GM18508 (cell line): ENCODE data around the gene SYNGAP1.
"Not testable (repeated sequence)": the region's sequence is repeated elsewhere in the genome, so short reads cannot be mapped to it uniquely, and the experiment has no call there.

ENCODE experiments used
- ATAC-seq: cut with Tn5 transposase; IDR thresholded peaks from one replicate; pipeline ENCODE4 v1.9.1; 2021; ENCODE audit warnings: moderate number of reproducible peaks; ENCODE audit not compliant: insufficient read depth, unreplicated experiment

Gene SYNGAP1

DNA sequence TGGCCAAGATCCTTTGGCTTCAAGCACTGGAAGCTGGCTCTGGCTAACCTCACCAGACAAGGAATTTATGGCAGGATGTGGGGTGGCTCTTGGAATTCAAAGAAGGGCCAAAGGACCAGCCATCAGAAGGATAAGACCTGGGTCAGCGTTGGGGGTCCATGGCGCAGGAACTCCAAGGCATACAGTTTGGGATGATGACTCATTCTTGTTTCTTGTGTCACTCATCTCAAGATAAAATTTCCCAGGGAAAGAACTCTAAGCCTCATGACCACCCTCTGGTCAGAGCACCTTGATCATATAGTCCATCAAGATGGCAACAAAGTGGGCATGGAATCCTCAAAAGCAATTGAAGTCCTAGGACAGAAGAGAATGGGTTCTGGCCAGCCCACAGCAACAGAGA lies 39.4 kb downstream of the SYNGAP1 start:
- no peak for ATAC-seq

DNA sequence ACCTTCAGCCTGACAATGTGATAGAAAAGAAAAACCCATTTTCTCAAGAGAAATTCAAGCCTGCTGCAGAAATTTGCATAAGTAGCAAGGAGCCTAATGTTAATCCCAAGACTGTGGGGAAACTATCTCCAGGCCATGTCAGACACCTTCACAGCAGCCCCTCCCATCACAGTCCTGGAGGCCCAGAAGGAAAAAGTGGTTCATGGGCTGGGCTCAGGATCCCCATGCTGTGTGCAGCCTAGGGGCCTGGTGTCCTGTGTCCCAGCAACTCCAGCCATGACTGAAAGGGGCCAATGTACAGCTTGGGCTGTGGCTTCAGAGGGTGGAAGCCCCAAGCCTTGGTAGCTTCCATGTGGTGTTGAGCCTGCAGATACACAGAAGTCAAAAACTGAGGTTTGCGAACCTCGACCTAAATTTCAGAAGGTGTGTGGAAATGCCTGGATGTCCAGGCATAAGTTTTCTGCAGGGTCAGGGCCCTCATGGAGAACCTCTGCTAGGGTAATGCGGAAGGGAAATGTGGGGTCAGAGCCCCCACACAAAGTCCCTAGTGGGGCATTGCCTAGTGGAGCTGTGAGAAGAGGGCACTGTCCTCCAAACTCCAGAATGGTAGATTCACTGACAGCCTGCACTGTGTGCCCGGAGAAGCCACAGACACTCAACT lies 46.3 kb downstream of the SYNGAP1 start:
- no peak for ATAC-seq

DNA sequence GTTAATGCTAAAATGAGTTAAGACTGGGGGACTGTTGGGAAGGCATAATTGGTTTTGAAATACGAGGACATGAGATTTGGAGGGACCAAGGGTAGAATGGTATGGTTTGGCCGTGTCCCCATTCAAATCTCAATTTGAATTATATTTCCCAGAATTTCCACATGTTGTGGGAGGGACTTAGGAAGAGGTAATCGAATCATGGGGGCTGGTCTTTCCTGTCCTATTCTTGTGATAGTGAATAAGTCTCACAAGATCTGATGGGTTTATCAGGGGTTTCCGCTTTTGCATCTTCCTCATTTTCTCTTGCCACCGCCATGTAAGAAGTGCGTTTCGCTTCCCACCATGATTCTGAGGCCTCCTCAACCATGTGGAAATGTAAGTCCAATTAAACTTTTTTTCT lies 47.2 kb downstream of the SYNGAP1 start:
- ATAC-seq = no peak

DNA sequence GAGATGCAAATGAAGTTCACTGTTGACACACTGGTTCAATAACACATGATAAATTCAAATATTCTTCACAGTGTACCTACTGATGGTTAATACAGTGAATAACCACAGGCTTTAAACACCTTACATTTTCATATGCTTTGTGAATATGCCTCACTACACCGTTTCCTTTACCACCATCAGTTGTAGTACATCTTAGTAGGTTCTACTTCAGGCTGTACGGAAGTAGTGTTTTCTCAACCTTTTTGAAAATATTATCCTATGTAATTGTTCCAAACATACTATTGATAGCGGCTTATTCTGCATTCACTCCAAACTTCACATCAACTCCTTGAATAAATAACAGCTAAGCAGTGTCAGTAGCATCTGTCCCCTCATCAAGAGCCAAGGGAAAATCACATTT lies 49.8 kb downstream of the SYNGAP1 start:
- no peak for ATAC-seq

DNA sequence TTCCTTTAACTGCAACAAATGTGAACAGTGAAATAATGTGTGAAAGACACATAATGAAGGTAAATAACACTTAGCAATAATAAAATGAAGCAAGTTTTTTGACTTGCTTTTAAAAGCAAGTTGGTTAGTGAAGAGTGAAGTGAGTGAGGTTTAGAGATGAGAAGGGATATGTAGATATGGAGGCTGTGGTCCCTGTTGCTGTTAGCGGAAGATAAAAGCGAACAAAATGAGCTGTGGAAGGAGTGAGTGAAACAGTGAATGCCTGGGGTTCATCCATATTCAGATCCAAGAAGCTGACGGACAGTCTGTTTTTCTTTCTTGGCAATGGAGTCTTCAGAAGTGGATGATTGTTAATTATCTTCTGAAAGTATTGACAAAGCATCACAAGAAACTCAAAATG lies 58.0 kb downstream of the SYNGAP1 start:
- no peak for ATAC-seq

DNA sequence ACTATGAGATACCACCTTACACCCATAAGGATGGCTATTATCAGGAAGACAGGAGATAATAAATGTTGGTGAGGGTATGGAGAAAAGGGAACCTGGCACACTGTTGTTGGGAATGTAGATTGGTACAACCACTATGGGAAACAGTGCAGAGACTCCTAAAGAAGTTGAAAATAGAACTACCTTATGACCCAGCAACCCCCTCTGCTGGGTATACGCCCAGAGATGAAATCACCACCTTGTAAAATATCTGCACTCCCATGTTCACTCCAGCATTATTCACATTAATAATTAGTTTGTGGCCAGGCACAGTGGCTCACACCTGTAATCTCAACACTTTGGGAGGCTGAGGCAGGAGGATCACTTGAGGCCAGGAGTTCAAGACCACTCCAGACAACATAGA lies 61.3 kb downstream of the SYNGAP1 start:
- no peak for ATAC-seq

DNA sequence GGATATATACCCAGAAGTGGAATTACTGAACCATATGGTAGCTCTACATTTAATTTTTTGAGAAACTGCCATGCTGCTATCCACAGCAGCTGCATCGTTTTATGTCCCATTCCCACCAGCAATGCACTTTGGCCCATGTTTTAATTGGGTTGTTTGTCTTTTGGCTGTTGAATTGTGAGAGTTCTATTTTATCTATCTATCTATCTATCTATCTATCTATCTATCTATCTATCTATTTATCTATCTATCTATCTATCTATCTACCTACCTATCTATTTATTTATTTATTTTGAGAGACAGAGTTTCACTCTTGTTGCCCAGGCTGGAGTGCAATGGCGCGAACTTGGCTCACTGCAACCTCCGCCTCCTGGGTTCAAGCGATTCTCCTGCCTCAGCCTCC lies 62.8 kb downstream of the SYNGAP1 start:
- not testable (repeated sequence) for ATAC-seq

DNA sequence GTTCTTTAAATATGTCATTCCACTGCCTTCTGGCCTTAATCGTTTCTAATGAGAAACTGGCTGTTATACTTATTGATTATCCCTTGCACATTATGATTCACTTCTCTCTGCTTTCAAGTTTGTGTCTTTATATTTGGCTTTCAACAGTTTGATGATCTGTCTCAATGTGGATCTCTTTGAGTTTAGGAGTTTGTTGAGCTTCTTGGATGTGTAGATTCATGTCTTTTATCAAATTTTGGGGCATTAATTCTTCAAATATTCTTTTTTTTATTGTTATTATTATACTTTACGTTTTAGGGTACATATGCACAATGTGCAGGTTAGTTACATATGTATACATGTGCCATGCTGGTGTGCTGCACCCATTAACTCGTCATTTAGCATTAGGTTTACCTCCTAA lies 63.8 kb downstream of the SYNGAP1 start:
- ATAC-seq = no peak

DNA sequence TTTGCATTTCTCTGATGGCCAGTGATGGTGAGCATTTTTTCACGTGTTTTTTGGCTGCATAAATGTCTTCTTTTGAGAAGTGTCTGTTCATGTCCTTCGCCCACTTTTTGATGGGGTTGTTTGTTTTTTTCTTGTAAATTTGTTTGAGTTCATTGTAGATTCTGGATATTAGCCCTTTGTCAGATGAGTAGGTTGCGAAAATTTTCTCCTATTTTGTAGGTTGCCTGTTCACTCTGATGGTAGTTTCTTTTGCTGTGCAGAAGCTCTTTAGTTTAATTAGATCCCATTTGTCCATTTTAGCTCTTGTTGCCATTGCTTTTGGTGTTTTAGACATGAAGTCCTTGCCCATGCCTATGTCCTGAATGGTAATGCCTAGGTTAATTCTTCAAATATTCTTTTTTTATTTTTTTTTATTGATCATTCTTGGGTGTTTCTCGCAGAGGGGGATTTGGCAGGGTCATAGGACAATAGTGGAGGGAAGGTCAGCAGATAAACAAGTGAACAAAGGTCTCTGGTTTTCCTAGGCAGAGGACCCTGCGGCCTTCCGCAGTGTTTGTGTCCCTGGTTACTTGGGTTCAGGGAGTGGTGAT lies 64.9 kb downstream of the SYNGAP1 start:
- not testable (repeated sequence) for ATAC-seq

DNA sequence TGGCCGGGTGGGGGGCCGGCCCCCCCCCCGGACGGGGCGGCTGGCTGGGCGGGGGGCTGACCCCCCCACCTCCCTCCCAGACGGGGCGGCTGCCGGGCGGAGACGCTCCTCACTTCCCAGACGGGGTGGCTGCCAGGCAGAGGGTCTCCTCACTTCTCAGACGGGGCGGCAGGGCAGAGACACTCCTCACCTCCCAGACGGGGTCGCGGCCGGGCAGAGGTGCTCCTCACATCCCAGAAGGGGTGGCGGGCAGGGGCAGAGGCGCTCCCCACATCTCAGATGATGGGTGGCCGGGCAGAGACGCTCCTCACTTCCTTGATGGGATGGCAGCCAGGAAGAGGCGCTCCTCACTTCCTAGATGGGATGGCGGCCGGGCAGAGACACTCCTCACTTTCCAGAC lies 65.8 kb downstream of the SYNGAP1 start:
- ATAC-seq = not testable (repeated sequence)

DNA sequence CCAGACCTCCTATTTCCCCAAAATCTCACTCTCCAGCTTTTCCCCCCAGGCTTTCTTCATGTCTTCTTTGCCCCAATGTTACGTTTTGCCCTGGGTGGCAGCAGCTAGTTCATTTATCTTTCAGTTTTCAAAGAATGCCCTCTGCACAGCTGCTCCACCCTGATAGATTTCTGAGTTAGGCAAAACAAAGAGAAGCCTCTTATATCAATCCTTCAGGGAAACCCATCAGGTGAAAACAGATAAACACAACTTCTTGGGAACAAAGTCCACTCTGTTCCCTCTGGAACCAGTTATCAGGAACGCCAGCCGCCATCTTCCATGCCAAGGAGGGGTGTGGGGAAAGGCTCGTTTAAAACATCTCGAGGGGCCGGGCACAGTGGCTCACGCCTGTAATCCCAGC lies 68.5 kb downstream of the SYNGAP1 start:
- ATAC-seq = no peak

DNA sequence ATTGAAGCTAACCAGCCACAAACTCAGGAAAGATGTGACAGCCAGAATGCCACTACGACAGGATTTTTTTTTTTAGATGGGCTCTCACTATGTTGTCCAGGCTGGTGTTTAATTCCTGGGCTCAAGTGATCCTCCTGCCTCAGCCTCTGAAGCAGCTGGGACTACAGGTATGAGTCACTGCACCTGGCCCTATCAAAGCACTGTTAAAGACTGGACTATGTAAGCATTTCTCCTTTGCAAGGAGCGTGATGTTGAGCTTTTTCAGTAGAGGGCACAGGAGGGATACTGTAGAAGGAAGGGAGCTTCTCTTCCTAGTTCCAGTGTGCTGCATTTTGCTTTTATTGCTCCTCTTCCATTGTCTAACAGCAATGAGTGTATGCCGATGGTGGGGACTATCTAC lies 70.3 kb downstream of the SYNGAP1 start:
- no peak for ATAC-seq

DNA sequence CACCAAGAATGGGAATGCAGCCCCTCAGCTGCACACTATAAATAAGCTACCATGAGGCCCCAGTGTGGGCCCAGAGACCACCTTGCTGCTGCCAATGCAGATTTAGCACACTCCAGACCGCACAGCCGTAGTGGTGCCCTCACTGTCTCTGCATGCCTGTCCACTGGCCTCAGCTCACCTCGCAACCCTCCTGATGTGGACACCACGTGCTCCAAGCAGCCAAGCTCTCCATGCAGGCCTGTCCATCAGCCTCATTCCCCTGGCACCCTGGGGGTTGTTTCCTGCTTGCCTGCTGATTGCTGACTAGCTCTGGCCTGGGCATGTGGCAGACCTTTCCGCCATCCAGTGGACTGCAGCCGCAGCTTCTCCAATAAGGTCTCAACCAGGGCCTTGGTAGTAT lies 70.8 kb downstream of the SYNGAP1 start:
- no peak for ATAC-seq

DNA sequence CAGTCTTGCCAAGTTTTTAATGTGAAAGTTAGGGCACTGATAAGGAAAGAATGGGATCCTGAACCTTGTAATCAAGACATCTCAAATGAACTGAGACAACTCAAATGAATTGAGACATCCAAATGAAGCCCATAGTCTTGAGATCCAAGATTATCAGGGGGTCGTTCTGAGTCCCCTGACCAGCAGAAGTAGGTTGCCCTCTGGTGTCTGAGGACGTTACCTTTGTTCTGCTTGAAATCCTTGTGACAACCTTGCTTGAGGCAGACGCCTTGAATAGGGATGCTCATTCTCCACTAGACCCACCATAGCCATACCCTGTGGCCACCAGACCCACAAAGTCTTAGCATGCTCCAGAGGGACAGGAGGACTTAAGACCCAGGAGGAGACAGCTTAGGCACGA lies 72.2 kb downstream of the SYNGAP1 start:
- no peak for ATAC-seq

DNA sequence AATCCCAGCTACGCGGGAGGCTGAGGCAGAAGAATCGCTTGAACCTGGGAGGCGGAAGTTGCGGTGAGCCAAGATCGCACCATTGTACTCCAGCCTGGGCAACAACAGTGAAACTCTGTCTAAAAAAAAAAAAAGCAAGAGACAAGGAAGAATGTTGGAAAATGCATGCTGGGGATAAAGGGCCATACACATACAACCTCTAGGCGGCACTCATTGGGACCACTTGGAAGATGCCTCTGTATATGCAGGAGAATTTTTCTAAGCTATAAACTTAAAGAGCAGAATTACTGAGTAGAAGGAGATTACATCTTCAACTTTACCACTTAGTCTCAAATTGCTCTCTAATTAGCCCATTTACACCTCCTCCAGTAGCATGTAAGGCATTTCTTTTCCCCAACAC lies 77.3 kb downstream of the SYNGAP1 start:
- ATAC-seq = no peak

DNA sequence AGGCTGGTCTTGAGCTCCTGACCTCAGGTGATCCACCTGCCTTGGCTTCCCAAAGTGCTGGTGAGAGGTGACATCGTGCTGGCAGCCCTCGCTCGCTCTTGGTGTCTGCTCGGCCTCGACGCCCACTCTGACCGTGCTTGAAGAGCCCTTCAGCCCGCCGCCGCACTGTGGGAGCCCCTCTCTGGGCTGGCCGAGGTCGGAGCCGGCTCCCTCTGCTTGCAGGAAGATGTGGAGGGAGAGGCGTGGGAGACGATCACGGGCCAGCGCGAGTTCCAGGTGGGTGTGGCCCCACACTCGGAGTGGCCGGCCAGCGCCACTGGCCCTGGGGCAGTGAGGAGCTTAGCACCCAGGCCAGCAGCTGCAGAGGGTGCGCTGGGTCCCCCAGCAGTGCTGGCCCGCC lies 82.6 kb downstream of the SYNGAP1 start:
- ATAC-seq = no peak

DNA sequence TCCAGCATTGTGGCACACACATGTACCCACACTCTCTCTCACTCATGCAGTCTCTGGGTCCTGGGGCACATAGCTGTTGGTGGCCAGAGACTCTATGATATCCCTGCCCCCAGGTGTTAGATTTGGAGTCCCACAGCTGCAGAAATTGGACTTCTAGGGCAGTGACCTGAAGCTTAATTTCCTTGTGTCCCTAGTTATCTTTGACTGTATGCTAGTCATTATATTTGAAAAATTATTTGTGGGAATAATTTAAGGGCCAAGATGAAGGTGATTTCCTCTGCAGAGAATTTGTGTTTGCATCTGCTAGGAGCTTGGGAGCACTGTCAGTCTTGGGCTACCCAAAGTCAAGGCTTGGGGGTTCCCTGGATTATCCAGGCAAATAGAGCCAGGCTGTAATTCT lies 84.6 kb downstream of the SYNGAP1 start:
- ATAC-seq = no peak
